B cell (primary cell): ENCODE data around the gene OR5C1.

ENCODE experiments used
- EZH2 ChIP-seq: IDR thresholded peaks from 2 replicates; pipeline ENCODE4 v1.6.1; 2012; ENCODE audit warnings: borderline replicate concordance, low read depth, mild to moderate bottlenecking, moderate library complexity, low read length; ENCODE audit not compliant: insufficient read depth, poor library complexity, severe bottlenecking
- TF ChIP-seq, protein P1 (sequence below): fragments of 200-600 bp; IDR thresholded peaks from one replicate; pipeline ENCODE4 v1.8.0; 2022; ENCODE audit warnings: antibody characterized with exemption, mild to moderate bottlenecking

DNA sequence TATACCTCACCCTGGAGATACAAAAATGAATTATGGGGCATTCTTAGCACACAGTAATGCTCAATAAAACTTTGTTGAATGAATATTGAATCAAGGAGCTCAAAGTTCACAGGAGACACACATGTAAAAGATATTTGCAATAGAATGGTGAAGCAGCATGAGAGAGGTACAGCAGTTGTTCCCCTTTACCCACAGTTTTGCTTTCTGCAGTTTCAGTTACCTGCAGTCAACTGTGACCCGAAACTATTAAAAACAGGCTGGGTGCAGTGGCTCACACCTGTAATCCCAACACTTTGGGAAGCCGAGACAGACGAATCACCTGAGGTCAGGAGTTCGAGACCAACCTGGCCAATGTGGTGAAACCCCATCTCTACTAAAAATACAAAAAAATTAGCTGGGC, 2.4 kb upstream of the OR5C1 start:
- TF ChIP-seq, protein P1, sequence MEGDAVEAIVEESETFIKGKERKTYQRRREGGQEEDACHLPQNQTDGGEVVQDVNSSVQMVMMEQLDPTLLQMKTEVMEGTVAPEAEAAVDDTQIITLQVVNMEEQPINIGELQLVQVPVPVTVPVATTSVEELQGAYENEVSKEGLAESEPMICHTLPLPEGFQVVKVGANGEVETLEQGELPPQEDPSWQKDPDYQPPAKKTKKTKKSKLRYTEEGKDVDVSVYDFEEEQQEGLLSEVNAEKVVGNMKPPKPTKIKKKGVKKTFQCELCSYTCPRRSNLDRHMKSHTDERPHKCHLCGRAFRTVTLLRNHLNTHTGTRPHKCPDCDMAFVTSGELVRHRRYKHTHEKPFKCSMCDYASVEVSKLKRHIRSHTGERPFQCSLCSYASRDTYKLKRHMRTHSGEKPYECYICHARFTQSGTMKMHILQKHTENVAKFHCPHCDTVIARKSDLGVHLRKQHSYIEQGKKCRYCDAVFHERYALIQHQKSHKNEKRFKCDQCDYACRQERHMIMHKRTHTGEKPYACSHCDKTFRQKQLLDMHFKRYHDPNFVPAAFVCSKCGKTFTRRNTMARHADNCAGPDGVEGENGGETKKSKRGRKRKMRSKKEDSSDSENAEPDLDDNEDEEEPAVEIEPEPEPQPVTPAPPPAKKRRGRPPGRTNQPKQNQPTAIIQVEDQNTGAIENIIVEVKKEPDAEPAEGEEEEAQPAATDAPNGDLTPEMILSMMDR = no peak
- TF ChIP-seq EZH2 = no peak
